ENCODE data around the gene EIF1. TPM values are rescaled to one million over a fixed set of nuclear protein-coding genes. Genes with fewer than 3 reads are reported as not detected.

Gene EIF1
- total RNA-seq, 1 experiment from 2014 or later, result 1,082 TPM

GRCh38 chr17:41718287-41718645 is 29.6 kb downstream of the EIF1 start:
- Histone ChIP-seq H3K36me3 (ENCODE audit: control insufficient read depth in 1 of 2, insufficient read depth in 2 of 2, low read length in 2 of 2) (no peaks in the 10 kb centered on the region), H3K4me2 (ENCODE audit: low read length) (no peak overlapping the region), H3K27me3 (ENCODE audit: insufficient read depth, low read length) (no peaks in the 10 kb centered on the region), H4K20me1 (ENCODE audit: insufficient read depth) (no peaks in the 10 kb centered on the region), H3K4me3 (replicated peaks in 1 of 2; ENCODE audit: low read depth in 1 of 2, low read length in 2 of 2) (no peak overlapping the region), H2AFZ (ENCODE audit: low read depth, low read length, poor library complexity, severe bottlenecking) (no peak overlapping the region), H3K9ac (ENCODE audit: low read length) (no peak overlapping the region), H3K79me2 (ENCODE audit: insufficient read depth, low read length) (no peaks in the 10 kb centered on the region), H3K4me1 (ENCODE audit: control insufficient read depth in 1 of 2, insufficient read depth in 2 of 2, low read length in 2 of 2) (peaks cover 0 to 16% of the 10 kb centered on the region in 2 experiments; a peak in 2 of 4 replicates), H3K9me3 (ENCODE audit: control insufficient read depth in 1 of 2, insufficient read depth in 1 of 2, low read depth in 1 of 2, low read length in 2 of 2) (no peaks in the 10 kb centered on the region), H3K27ac (ENCODE audit: low read depth, low read length) (no peak overlapping the region), H3K9me2 (ENCODE audit: insufficient read depth) (no peaks in the 10 kb centered on the region)
- ChIA-PET POLR2A (interaction anchor here (3.1 kb wide), 1 partner anchor 30 kb away, joined by 8 read pairs; the partner anchor contains the start of gene EIF1), CTCF (interaction anchor here (1.1 kb wide), 1 partner anchor 22 kb away, joined by 3 read pairs; no protein-coding TSS in a partner anchor), RAD21 (ENCODE audit: low non-redundant PET in 1 of 2, low total read pairs in 2 of 2, uncharacterized antibody in 2 of 2, unreplicated experiment in 2 of 2) (interaction anchor here in 1 of 2 experiments (0.5 kb wide), 1 partner anchor 161 kb away, joined by 7 read pairs; no protein-coding TSS in a partner anchor)
- TF ChIP-seq ZNF274 (IDR thresholded peaks at IDR 0.05; ENCODE audit: low read depth, low read length) (no peak), FOSL1 (IDR thresholded peaks at IDR 0.05; ENCODE audit: low read depth) (no peak), EZH2phosphoT487 (IDR thresholded peaks at IDR 0.05; ENCODE audit: borderline replicate concordance) (no peak)
- TF ChIP-seq, protein P1, sequence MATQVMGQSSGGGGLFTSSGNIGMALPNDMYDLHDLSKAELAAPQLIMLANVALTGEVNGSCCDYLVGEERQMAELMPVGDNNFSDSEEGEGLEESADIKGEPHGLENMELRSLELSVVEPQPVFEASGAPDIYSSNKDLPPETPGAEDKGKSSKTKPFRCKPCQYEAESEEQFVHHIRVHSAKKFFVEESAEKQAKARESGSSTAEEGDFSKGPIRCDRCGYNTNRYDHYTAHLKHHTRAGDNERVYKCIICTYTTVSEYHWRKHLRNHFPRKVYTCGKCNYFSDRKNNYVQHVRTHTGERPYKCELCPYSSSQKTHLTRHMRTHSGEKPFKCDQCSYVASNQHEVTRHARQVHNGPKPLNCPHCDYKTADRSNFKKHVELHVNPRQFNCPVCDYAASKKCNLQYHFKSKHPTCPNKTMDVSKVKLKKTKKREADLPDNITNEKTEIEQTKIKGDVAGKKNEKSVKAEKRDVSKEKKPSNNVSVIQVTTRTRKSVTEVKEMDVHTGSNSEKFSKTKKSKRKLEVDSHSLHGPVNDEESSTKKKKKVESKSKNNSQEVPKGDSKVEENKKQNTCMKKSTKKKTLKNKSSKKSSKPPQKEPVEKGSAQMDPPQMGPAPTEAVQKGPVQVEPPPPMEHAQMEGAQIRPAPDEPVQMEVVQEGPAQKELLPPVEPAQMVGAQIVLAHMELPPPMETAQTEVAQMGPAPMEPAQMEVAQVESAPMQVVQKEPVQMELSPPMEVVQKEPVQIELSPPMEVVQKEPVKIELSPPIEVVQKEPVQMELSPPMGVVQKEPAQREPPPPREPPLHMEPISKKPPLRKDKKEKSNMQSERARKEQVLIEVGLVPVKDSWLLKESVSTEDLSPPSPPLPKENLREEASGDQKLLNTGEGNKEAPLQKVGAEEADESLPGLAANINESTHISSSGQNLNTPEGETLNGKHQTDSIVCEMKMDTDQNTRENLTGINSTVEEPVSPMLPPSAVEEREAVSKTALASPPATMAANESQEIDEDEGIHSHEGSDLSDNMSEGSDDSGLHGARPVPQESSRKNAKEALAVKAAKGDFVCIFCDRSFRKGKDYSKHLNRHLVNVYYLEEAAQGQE (IDR thresholded peaks at IDR 0.05; ENCODE audit: low read depth), result no peak
- intact Hi-C loops (cut with micrococcal nuclease), result no loop called here
- no peak for ATAC-seq
- DNase-seq (ENCODE audit: low read depth, low spot score), result no peak
- no TSS peak for BruUV-seq (replicated peaks)

- intact Hi-C loops (cut with micrococcal nuclease), result no loop called here
- Histone ChIP-seq H3K4me2 (ENCODE audit: low read length) (no peak overlapping the region), H3K4me3 (replicated peaks in 1 of 2; ENCODE audit: low read depth in 1 of 2, low read length in 2 of 2) (no peak overlapping the region), H3K4me1 (ENCODE audit: control insufficient read depth in 1 of 2, insufficient read depth in 2 of 2, low read length in 2 of 2) (peaks cover 0 to 11% of the 10 kb centered on the region in 2 experiments; a peak in 2 of 4 replicates), H2AFZ (ENCODE audit: low read depth, low read length, poor library complexity, severe bottlenecking) (no peak overlapping the region), H3K36me3 (ENCODE audit: control insufficient read depth in 1 of 2, insufficient read depth in 2 of 2, low read length in 2 of 2) (no peaks in the 10 kb centered on the region), H3K9ac (ENCODE audit: low read length) (no peak overlapping the region), H3K79me2 (ENCODE audit: insufficient read depth, low read length) (no peaks in the 10 kb centered on the region), H3K9me2 (ENCODE audit: insufficient read depth) (no peaks in the 10 kb centered on the region), H3K27ac (ENCODE audit: low read depth, low read length) (no peak overlapping the region), H3K27me3 (ENCODE audit: insufficient read depth, low read length) (no peaks in the 10 kb centered on the region), H3K9me3 (ENCODE audit: control insufficient read depth in 1 of 2, insufficient read depth in 1 of 2, low read depth in 1 of 2, low read length in 2 of 2) (no peaks in the 10 kb centered on the region), H4K20me1 (ENCODE audit: insufficient read depth) (no peaks in the 10 kb centered on the region)
- no peak for TF ChIP-seq POLR2AphosphoS5 (IDR thresholded peaks at IDR 0.05; ENCODE audit: low read depth, low read length)
- TF ChIP-seq, protein P1 (IDR thresholded peaks at IDR 0.05; ENCODE audit: low read depth), result no peak
- no peak for TF ChIP-seq EGR1 (IDR thresholded peaks at IDR 0.05; ENCODE audit: low read depth)
- no peak for TF ChIP-seq ELF1 (IDR thresholded peaks at IDR 0.05; ENCODE audit: borderline replicate concordance, low read depth)
- no peak for TF ChIP-seq ZBTB33 (IDR thresholded peaks at IDR 0.05; ENCODE audit: extremely low read depth, insufficient replicate concordance, low read length)
- TF ChIP-seq TCF7L2 (IDR thresholded peaks at IDR 0.05; ENCODE audit: borderline replicate concordance, extremely low read depth, insufficient read depth, insufficient read length), result no peak
- RAD21 ChIA-PET (ENCODE audit: low non-redundant PET in 1 of 2, low total read pairs in 2 of 2, uncharacterized antibody in 2 of 2, unreplicated experiment in 2 of 2), result no interaction called here
- POLR2A ChIA-PET, result interaction anchor here (0.6 to 1.1 kb wide), 2 partner anchors 34 to 305 kb away, joined by 3 read pairs; partner anchors contain the start of gene EIF1
- ATAC-seq (no peak), DNase-seq (ENCODE audit: low read depth, low spot score) (no peak)
- CTCF ChIA-PET, result interaction anchor here (0.6 kb wide), 1 partner anchor 143 kb away, joined by 5 read pairs; no protein-coding TSS in a partner anchor
- BruUV-seq (replicated peaks), result no TSS peak
These were observed 33.5 kb downstream of the EIF1 start for GRCh38 chr17:41722231-41722630.

Measured in HCT116 (cell line).